ENCODE data around the gene XRCC4.

XRCC4 gene

DNA sequence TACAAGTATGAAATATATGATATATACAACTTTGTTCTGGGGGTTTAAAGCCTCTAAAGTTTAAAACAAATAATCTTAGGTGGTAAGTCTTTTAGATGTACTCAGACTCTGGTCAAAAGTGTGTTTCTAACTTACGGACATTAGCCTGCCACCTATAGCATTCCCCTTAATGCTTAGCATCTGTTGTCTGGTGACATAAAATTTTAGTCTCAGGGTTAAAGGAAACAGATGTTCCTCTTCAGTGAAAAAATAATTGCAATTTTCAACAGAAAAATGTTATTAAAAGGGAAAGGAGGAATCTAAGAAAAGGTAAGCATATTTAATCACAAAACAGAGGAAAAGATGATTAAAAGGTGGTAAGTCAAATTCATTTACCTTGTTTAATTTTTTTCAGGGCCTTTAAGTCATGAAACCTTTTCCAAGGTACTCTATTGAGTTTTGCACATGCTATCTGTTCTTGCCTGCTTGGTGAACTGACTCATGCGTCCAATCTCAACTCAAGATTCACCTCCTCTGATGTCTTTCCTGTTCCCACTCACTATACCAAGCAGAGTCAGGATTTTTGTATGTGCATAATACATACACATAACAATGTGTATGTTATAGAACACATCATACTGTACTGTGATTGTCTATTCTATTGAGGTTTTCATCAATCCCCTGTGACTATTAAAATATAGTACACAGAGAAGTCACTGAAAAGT is 8.1 kb upstream of the XRCC4 start:
- no peak overlapping the region for H3K4me3 ChIP-seq

GRCh38 chr5:83071286-83072051 is 5.9 kb upstream of the XRCC4 start:
- no peak overlapping the region for H3K27ac ChIP-seq
- no peak overlapping the region for H3K4me3 ChIP-seq

More for the DNA sequence above, 8.1 kb upstream of the XRCC4 start:
- H3K27ac ChIP-seq = no peak overlapping the region

- no peak overlapping the region for H3K4me3 ChIP-seq
These were observed 4.4 kb upstream of the XRCC4 start for GRCh38 chr5:83072966-83073365.

DNA sequence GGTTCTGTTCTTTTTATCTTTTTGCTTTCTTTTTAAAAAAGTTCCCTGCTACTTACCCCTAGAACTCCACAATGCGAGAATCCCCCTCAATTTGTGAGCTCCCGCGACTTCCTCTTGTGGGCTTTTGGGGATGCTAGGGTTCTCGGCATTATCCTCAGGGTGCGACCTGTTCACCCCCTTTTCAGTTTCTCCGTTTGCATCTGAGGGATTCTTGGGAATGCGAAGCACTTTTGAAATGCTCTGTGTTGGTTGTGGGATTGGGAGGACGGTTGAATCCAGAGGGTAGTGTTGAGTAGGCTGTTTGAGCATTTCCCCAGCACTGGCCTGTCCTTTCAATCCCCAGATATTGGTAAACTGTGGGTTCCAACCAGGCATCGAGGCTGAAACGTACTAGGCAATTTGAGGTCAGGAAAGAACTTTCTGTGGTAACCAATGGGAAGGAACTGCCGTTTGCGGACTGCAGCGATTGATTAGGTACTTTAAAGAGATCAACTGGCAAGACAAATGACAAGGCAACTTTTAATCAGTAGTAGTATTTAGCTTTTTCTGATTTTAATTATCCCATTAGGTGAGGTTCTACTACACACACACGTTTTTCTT is 415 bp downstream of the XRCC4 start:
- peak overlapping the region; percentile 77 to 94 (median 86) for H3K4me3 ChIP-seq
- peak overlapping the region; percentile 42 to 96 (median 89) for H3K27ac ChIP-seq

More at GRCh38 chr5:83072966-83073365, 4.4 kb upstream of the XRCC4 start:
- H3K27ac ChIP-seq = no peak overlapping the region

- Histone ChIP-seq H3K4me3 (no peak overlapping the region), H3K27ac (no peak overlapping the region)
These were observed 5.4 kb downstream of the XRCC4 start for GRCh38 chr5:83082750-83083149.

- Histone ChIP-seq H3K27ac (no peak overlapping the region), H3K4me3 (no peak overlapping the region)
These were observed 7.0 kb downstream of the XRCC4 start for GRCh38 chr5:83084336-83084735.

- H3K4me3 ChIP-seq = no peak overlapping the region
- no peak overlapping the region for H3K27ac ChIP-seq
These were observed 7.8 kb downstream of the XRCC4 start for GRCh38 chr5:83085106-83085505.

DNA sequence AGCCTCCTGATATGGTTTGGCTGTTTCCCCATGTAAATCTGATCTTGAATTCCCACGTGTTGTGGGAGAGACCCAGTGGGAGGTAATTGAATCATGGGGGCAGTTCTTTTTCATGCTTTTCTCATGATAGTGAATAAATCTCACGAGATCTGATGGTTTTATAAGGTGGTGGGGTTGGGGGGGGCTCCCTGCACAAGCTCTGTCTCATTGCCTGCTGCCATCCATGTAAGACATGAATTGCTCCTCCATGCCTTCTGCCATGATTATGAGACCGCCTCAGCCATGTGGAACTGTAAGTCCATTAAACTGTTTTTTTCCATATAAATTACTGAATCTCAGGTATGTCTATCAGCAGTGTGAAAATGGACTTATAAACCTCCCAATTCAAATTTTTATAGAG is 12.8 kb downstream of the XRCC4 start:
- Histone ChIP-seq H3K4me3 (no peak overlapping the region), H3K27ac (no peak overlapping the region)

DNA sequence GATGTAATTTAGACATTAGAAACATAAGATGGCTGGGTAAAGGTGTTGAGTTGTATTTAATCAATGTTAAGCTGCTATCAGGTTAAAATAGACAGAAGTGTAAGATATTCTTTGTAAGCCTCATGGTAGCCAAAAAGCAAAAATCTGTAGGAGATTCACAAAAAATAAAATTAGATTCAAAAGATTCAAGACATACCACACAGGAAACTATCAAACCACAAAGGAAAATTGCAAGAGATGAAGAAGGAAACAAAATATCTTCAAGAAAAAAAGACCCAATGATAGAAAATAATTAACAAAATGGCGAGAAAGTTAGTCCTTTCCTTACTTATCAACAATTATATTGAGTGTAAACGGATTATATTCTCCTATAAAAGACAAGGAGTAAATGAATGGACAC is 15.3 kb downstream of the XRCC4 start:
- no peak overlapping the region for H3K27ac ChIP-seq
- H3K4me3 ChIP-seq = no peak overlapping the region

DNA sequence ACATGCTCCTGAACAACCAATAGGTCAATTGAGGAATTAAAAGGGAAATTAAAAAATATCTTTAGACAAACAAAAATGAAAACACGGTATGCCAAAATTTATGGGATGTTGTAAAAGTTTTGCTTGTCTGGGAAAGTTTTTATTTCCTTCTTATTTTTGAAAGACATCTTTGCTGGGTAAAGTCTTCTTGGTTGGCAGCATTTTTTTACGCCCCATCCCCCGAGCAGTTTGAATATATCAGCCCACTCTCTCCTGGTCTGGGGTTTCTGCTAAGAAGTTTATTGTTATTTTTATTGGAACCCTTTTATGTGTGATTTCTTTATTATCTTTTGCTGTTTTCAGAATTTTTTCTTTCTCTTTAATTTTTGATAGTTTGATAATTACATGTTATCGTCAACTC is 16.3 kb downstream of the XRCC4 start:
- no peak overlapping the region for H3K4me3 ChIP-seq
- H3K27ac ChIP-seq = no peak overlapping the region

- Histone ChIP-seq H3K4me3 (no peak overlapping the region), H3K27ac (peak overlapping the region in 1 of 21 experiments; percentile 26)
These were observed 18.0 kb downstream of the XRCC4 start for GRCh38 chr5:83095163-83095956.

GRCh38 chr5:83095957-83096539 is 18.7 kb downstream of the XRCC4 start:
- no peak overlapping the region for H3K27ac ChIP-seq
- no peak overlapping the region for H3K4me3 ChIP-seq

DNA sequence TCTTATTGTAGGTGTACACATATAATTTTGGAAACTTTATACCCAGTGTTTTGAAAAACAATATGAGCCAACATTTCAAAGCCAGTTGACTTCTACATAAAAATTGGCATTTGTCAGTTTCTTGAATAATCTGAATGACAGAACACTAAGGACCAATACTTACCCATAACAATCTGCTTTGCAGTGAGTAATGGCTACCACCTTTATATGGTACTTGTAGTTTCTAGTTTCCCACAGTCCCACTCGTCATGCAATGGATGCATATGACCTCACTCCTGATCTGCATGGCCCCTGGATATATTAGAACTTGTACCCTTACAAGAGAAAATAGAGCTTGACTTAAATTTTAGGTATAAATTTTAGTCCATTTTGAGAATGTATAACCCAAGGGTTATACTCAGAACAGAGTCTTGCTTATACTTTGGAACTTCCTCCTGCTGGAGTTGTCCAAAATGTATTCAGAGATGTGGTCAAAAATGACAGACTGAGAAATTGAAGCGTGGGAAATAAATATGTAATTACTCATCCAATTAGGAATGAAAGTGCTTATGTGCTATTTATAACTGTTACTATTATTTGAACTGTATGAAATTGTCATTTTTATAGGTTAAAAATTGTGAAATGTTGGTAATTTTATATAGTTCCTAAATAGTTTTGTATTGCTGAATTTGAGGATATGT is 19.5 kb downstream of the XRCC4 start:
- H3K4me3 ChIP-seq = no peak overlapping the region
- H3K27ac ChIP-seq = no peak overlapping the region

DNA sequence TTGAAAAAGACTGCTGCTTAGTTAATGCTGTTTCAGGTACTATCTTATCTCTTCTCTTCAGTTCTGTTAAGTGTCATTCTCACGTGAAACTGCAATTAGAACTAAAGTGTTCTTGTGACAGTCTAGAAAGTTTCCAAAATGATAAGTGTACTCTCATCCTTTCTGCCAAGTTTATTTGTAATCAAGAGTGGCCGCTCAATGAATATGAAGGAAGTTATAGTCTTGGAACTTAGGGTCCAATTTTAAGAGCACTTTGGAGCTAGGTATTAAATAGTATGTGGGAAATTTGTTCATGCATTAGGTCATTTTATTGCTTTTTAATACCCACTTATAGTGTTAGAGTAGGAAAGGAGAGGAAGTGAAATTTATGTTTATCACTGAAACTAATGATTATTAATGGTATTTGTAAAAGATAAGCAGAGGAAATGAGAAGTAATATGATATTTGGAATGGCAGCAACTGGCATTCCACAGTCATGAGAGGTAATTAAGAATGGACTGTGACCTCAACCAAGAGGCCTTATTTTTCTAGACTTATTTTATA is 20.4 kb downstream of the XRCC4 start:
- H3K4me3 ChIP-seq = no peak overlapping the region
- no peak overlapping the region for H3K27ac ChIP-seq

- no peak overlapping the region for H3K4me3 ChIP-seq
- no peak overlapping the region for H3K27ac ChIP-seq
These were observed 21.7 kb downstream of the XRCC4 start for GRCh38 chr5:83099001-83099400.

DNA sequence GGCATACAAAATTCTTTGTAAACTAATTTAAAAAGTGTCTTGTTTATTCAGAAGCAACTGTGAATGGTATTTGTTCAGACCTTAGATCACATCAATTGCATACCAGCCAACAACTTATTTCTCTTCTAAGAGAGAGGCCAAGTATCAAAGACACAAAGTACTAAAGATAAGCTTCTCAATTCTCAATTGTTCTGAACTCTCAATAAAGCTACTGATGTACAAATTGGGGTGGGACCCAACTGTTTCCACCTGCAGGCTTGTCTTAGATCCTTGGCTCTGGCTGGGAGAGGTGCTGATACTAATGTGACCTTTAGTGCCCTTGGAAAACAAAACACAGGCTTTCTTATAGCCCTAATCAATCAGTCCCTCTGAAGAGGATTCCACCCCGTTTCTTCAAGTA is 22.1 kb downstream of the XRCC4 start:
- Histone ChIP-seq H3K4me3 (no peak overlapping the region), H3K27ac (no peak overlapping the region)

GRCh38 chr5:83101514-83101913 is 24.2 kb downstream of the XRCC4 start:
- Histone ChIP-seq H3K4me3 (no peak overlapping the region), H3K27ac (no peak overlapping the region)

- Histone ChIP-seq H3K27ac (no peak overlapping the region), H3K4me3 (no peak overlapping the region)
These were observed 25.1 kb downstream of the XRCC4 start for GRCh38 chr5:83102364-83102980.

DNA sequence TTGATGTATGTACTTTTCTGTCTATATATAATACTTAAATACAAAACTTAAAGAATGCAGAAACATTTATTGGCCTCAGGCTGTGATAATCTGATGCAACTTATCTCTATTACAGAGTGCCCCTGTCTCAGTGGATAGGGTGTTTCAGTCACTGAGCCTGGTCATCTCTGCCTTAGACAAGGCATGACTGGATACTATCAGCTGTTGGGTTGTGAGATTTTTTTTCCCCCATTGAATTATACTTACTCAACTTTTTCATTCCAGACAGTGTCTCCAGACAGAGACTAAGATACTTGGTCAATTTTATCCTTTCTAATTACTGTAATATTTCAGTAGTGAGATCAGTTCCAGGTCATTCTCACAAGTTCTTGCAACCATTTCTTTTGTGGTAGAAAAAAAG is 26.7 kb downstream of the XRCC4 start:
- Histone ChIP-seq H3K27ac (no peak overlapping the region), H3K4me3 (no peak overlapping the region)

Measured in skin epidermis (tissue), 12 donors.